HTERT RPE-1 (cell line): ENCODE measurements around the gene TMEM94.

Source experiments
- in situ Hi-C: fragments of 300-500 bp; cut with MboI; formaldehyde crosslinking; loops from 4 replicates; pipeline ENCODE4 v1.14.3; 2020; ENCODE audit warnings: low sequenced_read_pairs

Gene TMEM94

GRCh38 chr17:75524269-75524969 is 68.0 kb downstream of the TMEM94 start:
- in situ Hi-C loops, result no loop called here

- in situ Hi-C loops, result no loop called here
Observed at GRCh38 chr17:75524970-75525805, 68.8 kb downstream of the TMEM94 start, which contains the start of gene LLGL2. TSS of gene LLGL2 (plus strand) at chr17:75525697. CDS start at chr17:75543427, 17,730 bp downstream.

GRCh38 chr17:75525806-75526554 is 69.5 kb downstream of the TMEM94 start:
- in situ Hi-C loops, result no loop called here

- in situ Hi-C loops, result no loop called here
Observed at GRCh38 chr17:75526555-75527270, 70.3 kb downstream of the TMEM94 start.

GRCh38 chr17:75530837-75531720 is 74.6 kb downstream of the TMEM94 start:
- in situ Hi-C loops, result no loop called here

- in situ Hi-C loops, result no loop called here
Observed at GRCh38 chr17:75531721-75532072, 75.3 kb downstream of the TMEM94 start.

- in situ Hi-C loops, result no loop called here
Observed at GRCh38 chr17:75535119-75535537, 78.7 kb downstream of the TMEM94 start.

GRCh38 chr17:75535871-75536270 is 79.4 kb downstream of the TMEM94 start:
- in situ Hi-C loops, result no loop called here

GRCh38 chr17:75536366-75536765 is 79.9 kb downstream of the TMEM94 start:
- in situ Hi-C loops, result no loop called here

GRCh38 chr17:75539967-75540729 is 83.7 kb downstream of the TMEM94 start:
- in situ Hi-C loops, result no loop called here

GRCh38 chr17:75540923-75541503 is 84.6 kb downstream of the TMEM94 start:
- in situ Hi-C loops, result no loop called here

GRCh38 chr17:75542229-75542628 is 85.8 kb downstream of the TMEM94 start:
- in situ Hi-C loops, result no loop called here

- in situ Hi-C loops, result no loop called here
Observed at GRCh38 chr17:75542728-75543336, 86.4 kb downstream of the TMEM94 start.

- in situ Hi-C loops, result no loop called here
Observed at GRCh38 chr17:75544250-75544649, 87.8 kb downstream of the TMEM94 start.

GRCh38 chr17:75546181-75546580 is 89.7 kb downstream of the TMEM94 start:
- in situ Hi-C loops, result no loop called here

GRCh38 chr17:75547091-75547490 is 90.7 kb downstream of the TMEM94 start:
- in situ Hi-C loops, result no loop called here

- in situ Hi-C loops, result no loop called here
Observed at GRCh38 chr17:75548813-75549212, 92.4 kb downstream of the TMEM94 start.
